H9 (cell line): Measurements from ENCODE around the gene TANC2. TPM values are rescaled to one million over a fixed set of nuclear protein-coding genes. Genes with fewer than 3 reads are reported as not detected.

ENCODE experiments used
- DNase-seq: peaks from one replicate; pipeline ENCODE4 v3.0.0-alpha.2; 2017
- H2AFZ ChIP-seq: one replicate; pipeline ENCODE4 v1.6.1; 2013; ENCODE audit warnings: mild to moderate bottlenecking, low read length, control low read depth, moderate library complexity
- H2AK5ac ChIP-seq: 2 replicates; pipeline ENCODE4 v1.6.1; 2013; ENCODE audit warnings: low read length, control low read depth, mixed read lengths; ENCODE audit not compliant: insufficient read length
- H2BK120ac ChIP-seq: one replicate; pipeline ENCODE4 v1.6.1; 2013; ENCODE audit warnings: low read depth, mild to moderate bottlenecking, low read length, control low read depth, inconsistent platforms; ENCODE audit not compliant: poor library complexity, severe bottlenecking
- H2BK12ac ChIP-seq: 2 replicates; pipeline ENCODE4 v1.6.1; 2013; ENCODE audit warnings: low read length, control low read depth, mixed read lengths, low read depth; ENCODE audit not compliant: insufficient read length
- H2BK15ac ChIP-seq: 2 replicates; pipeline ENCODE4 v1.6.1; 2013; ENCODE audit warnings: low read depth, low read length, control low read depth
- H2BK20ac ChIP-seq: one replicate; pipeline ENCODE4 v1.6.1; 2013; ENCODE audit warnings: low read depth, mild to moderate bottlenecking, low read length, control low read depth, inconsistent platforms; ENCODE audit not compliant: poor library complexity, severe bottlenecking
- H2BK5ac ChIP-seq: 2 replicates; pipeline ENCODE4 v1.6.1; 2013; ENCODE audit warnings: low read length, control low read depth, mixed read lengths; ENCODE audit not compliant: insufficient read length
- H3K14ac ChIP-seq: 2 replicates; pipeline ENCODE4 v1.6.1; 2013; ENCODE audit warnings: low read length, control low read depth; ENCODE audit not compliant: insufficient read depth
- H3K18ac ChIP-seq: 2 replicates; pipeline ENCODE4 v1.6.1; 2013; ENCODE audit warnings: low read depth, mild to moderate bottlenecking, mixed read lengths, low read length, control low read depth; ENCODE audit not compliant: insufficient read length
- H3K23ac ChIP-seq: 2 replicates; pipeline ENCODE4 v1.6.1; 2013; ENCODE audit warnings: low read length, control low read depth, mixed read lengths, low read depth; ENCODE audit not compliant: insufficient read length
- H3K23me2 ChIP-seq: 2 replicates; pipeline ENCODE4 v1.6.1; 2013; ENCODE audit warnings: low read depth, mild to moderate bottlenecking, mixed read lengths, low read length, control low read depth; ENCODE audit not compliant: insufficient read length, poor library complexity, severe bottlenecking
- H3K27ac ChIP-seq: 2 replicates; pipeline ENCODE4 v1.5.1; 2013; ENCODE audit warnings: low read length, control low read depth, mixed read lengths, low read depth; ENCODE audit not compliant: insufficient read length
- H3K27me3 ChIP-seq: 2 replicates; pipeline ENCODE4 v1.6.1; 2013; ENCODE audit warnings: low read length, control low read depth, inconsistent platforms; ENCODE audit not compliant: insufficient read depth
- H3K4ac ChIP-seq: 2 replicates; pipeline ENCODE4 v1.6.1; 2013; ENCODE audit warnings: low read depth, mild to moderate bottlenecking, control low read depth, inconsistent platforms, low read length, moderate library complexity
- H3K4me1 ChIP-seq: 2 replicates; pipeline ENCODE4 v1.6.1; 2013; ENCODE audit warnings: low read length, control low read depth, inconsistent platforms; ENCODE audit not compliant: insufficient read depth
- H3K4me2 ChIP-seq: 2 replicates; pipeline ENCODE4 v1.6.1; 2013; ENCODE audit warnings: low read length, control low read depth, mixed read lengths; ENCODE audit not compliant: insufficient read length, insufficient read depth
- H3K56ac ChIP-seq: 2 replicates; pipeline ENCODE4 v1.6.1; 2013; ENCODE audit warnings: low read depth, mild to moderate bottlenecking, mixed read lengths, low read length, control low read depth; ENCODE audit not compliant: insufficient read length
- H3K79me1 ChIP-seq: 2 replicates; pipeline ENCODE4 v1.6.1; 2013; ENCODE audit warnings: low read depth, mild to moderate bottlenecking, moderate library complexity, low read length, control low read depth, inconsistent platforms; ENCODE audit not compliant: insufficient read depth, poor library complexity, severe bottlenecking
- H3K79me2 ChIP-seq: 2 replicates; pipeline ENCODE4 v1.6.1; 2013; ENCODE audit warnings: low read length, control low read depth, inconsistent platforms; ENCODE audit not compliant: insufficient read depth
- H3K9ac ChIP-seq: 2 replicates; pipeline ENCODE4 v1.6.1; 2013; ENCODE audit warnings: low read length, control low read depth, mixed read lengths; ENCODE audit not compliant: insufficient read length; ENCODE audit errors: extremely low read depth
- H3K9me3 ChIP-seq: one replicate; pipeline ENCODE4 v1.6.1; 2013; ENCODE audit warnings: low read depth, low read length, inconsistent platforms; ENCODE audit not compliant: control insufficient read depth
- H3T11ph ChIP-seq: one replicate; pipeline ENCODE4 v1.6.1; 2013; ENCODE audit warnings: mild to moderate bottlenecking, low read length, control low read depth, inconsistent platforms
- H4K20me1 ChIP-seq: one replicate; pipeline ENCODE4 v1.6.1; 2013; ENCODE audit not compliant: control insufficient read depth, insufficient read length, insufficient read depth
- H4K5ac ChIP-seq: 2 replicates; pipeline ENCODE4 v1.6.1; 2013; ENCODE audit warnings: low read depth, mild to moderate bottlenecking, mixed read lengths, low read length, control low read depth; ENCODE audit not compliant: insufficient read length
- H4K8ac ChIP-seq: replicated peaks from 2 replicates; pipeline ENCODE4 v1.6.1; 2013; ENCODE audit warnings: low read length, control low read depth, mixed read lengths, low read depth; ENCODE audit not compliant: insufficient read length
- H4K91ac ChIP-seq: 2 replicates; pipeline ENCODE4 v1.6.1; 2013; ENCODE audit warnings: low read depth, mild to moderate bottlenecking, moderate library complexity, mixed read lengths, low read length, control low read depth; ENCODE audit not compliant: insufficient read length
- H3K27ac Mint-ChIP-seq, 3 experiments: 2 replicates in 2 of 3; 3 replicates in 1 of 3; pipeline ENCODE4 v1.8.0; 2020 to 2021; ENCODE audit warnings: mixed read lengths in 3 of 3, mild to moderate bottlenecking in 1 of 3, moderate library complexity in 1 of 3
- H3K27me3 Mint-ChIP-seq: 2 replicates; pipeline ENCODE4 v1.8.0; 2021; ENCODE audit warnings: low read depth, mild to moderate bottlenecking, moderate library complexity, mixed read lengths
- H3K36me3 Mint-ChIP-seq, 3 experiments: 2 replicates in 2 of 3; 3 replicates in 1 of 3; pipeline ENCODE4 v1.8.0; 2020 to 2021; ENCODE audit warnings: low read depth in 3 of 3, mixed read lengths in 3 of 3; ENCODE audit not compliant: insufficient read depth in 1 of 3
- H3K4me1 Mint-ChIP-seq, 2 experiments: 2 replicates each; pipeline ENCODE4 v1.8.0; 2020; ENCODE audit warnings: mixed read lengths in 2 of 2
- H3K4me3 Mint-ChIP-seq, 2 experiments: 2 replicates in 1 of 2; 3 replicates in 1 of 2; pipeline ENCODE4 v1.8.0; 2020 to 2021; ENCODE audit warnings: mild to moderate bottlenecking in 2 of 2, mixed read lengths in 2 of 2, moderate library complexity in 1 of 2
- H3K9me3 Mint-ChIP-seq, 2 experiments: 2 replicates in 1 of 2; 3 replicates in 1 of 2; pipeline ENCODE4 v1.8.0; 2020; ENCODE audit warnings: mild to moderate bottlenecking in 2 of 2, mixed read lengths in 2 of 2, moderate library complexity in 1 of 2
- WGBS: extraction: QIAGEN DNeasy Blood & Tissue Kit; methylation state at CpG from one replicate; pipeline ENCODE4 v1.1.7; 2013; ENCODE audit warnings: missing lambda C conversion rate, low lambda C conversion rate, mixed read lengths; ENCODE audit not compliant: insufficient read length; ENCODE audit errors: extremely low coverage; 5-methylcytosine and 5-hydroxymethylcytosine counted together
- total RNA-seq: library from RNA; stranded (reverse); gene quantifications from 2 replicates; pipeline ENCODE4 v1.2.1, GENCODE V29; 2021
- TF ChIP-seq, protein P1 (sequence below): fragments of 200-600 bp; sonication (generic); conservative IDR thresholded peaks from 3 replicates; pipeline ENCODE4 v1.8.0; 2021; ENCODE audit warnings: antibody characterized with exemption, mild to moderate bottlenecking

The TANC2 gene
- total RNA-seq, 1 experiment from 2014 or later: 7.3 TPM

- Histone ChIP-seq H4K20me1 (no peaks in the 10 kb centered on the region), H3K79me2 (no peaks in the 10 kb centered on the region), H4K8ac (no peak overlapping the region)
Observed at GRCh38 chr17:62980842-62981241, 14.8 kb downstream of the TANC2 start.

More at GRCh38 chr17:62980842-62981241, 14.8 kb downstream of the TANC2 start:
- Histone ChIP-seq H3K9ac (no peak overlapping the region), H3K4me2 (no peak overlapping the region), H3K4me1 (no peaks in the 10 kb centered on the region; the same call in 1 of the 2 replicates), H3K79me1 (no peaks in the 10 kb centered on the region), H3T11ph (no peak overlapping the region), H2BK20ac (no peak overlapping the region), H4K5ac (no peak overlapping the region), H3K27ac (no peak overlapping the region), H4K91ac (no peak overlapping the region), H3K18ac (no peak overlapping the region), H3K23ac (no peak overlapping the region), H3K23me2 (no peaks in the 10 kb centered on the region), H3K4ac (no peak overlapping the region), H3K56ac (no peak overlapping the region), H3K27me3 (peaks cover 13% of the 10 kb centered on the region; the same call in 1 of the 2 replicates), H2BK5ac (no peak overlapping the region), H2BK15ac (no peak overlapping the region), H2AFZ (no peak overlapping the region), H2BK120ac (no peak overlapping the region), H3K9me3 (no peaks in the 10 kb centered on the region), H2BK12ac (no peak overlapping the region), H3K14ac (no peak overlapping the region), H2AK5ac (no peak overlapping the region)
- no peak for DNase-seq
- TF ChIP-seq, protein P1, sequence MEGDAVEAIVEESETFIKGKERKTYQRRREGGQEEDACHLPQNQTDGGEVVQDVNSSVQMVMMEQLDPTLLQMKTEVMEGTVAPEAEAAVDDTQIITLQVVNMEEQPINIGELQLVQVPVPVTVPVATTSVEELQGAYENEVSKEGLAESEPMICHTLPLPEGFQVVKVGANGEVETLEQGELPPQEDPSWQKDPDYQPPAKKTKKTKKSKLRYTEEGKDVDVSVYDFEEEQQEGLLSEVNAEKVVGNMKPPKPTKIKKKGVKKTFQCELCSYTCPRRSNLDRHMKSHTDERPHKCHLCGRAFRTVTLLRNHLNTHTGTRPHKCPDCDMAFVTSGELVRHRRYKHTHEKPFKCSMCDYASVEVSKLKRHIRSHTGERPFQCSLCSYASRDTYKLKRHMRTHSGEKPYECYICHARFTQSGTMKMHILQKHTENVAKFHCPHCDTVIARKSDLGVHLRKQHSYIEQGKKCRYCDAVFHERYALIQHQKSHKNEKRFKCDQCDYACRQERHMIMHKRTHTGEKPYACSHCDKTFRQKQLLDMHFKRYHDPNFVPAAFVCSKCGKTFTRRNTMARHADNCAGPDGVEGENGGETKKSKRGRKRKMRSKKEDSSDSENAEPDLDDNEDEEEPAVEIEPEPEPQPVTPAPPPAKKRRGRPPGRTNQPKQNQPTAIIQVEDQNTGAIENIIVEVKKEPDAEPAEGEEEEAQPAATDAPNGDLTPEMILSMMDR: no peak
- Mint-ChIP-seq H3K9me3 (peaks cover 9 to 22% of the 10 kb centered on the region in 2 experiments), H3K27me3 (peaks cover 4% of the 10 kb centered on the region), H3K36me3 (peaks cover 0 to 5% (median 4%) of the 10 kb centered on the region in 3 experiments; a peak in 4 of 7 replicates), H3K4me3 (no peak overlapping the region), H3K27ac (no peak overlapping the region), H3K4me1 (peaks cover 0 to 2% of the 10 kb centered on the region in 2 experiments; a peak in 2 of 4 replicates)
- no CpG with 5 or more reads among the region's 3 CpGs for WGBS
